Hematopoietic multipotent progenitor cell treated with erythropoietin and hydrocortisone succinate and interleukin-3 and kit ligand, for 6 days (in vitro differentiated cells): ENCODE measurements around the gene ZFC3H1.
A peak's percentile ranks its signal among the peaks of the same experiment; 100 is the strongest.

Source experiments
- DNase-seq: peaks from one replicate; pipeline ENCODE4 v3.0.0-alpha.2; 2015

Gene ZFC3H1

GRCh38 chr12:71566655-71567054, 97.0 kb downstream of the ZFC3H1 start:
- peak; percentile 20 for DNase-seq

GRCh38 chr12:71565535-71565934, 98.1 kb downstream of the ZFC3H1 start:
- DNase-seq: no peak

- DNase-seq: no peak
These were observed 100.7 kb downstream of the ZFC3H1 start for GRCh38 chr12:71562676-71563595.
